Measurements from ENCODE around the gene KIF21A.

GRCh38 chr12:39459027-39459434 is 16.1 kb upstream of the KIF21A start:
- no peak for TF ChIP-seq CTCF (IDR thresholded peaks at IDR 0.05)
- no peak for TF ChIP-seq ZFX (IDR thresholded peaks at IDR 0.05; ENCODE audit: borderline replicate concordance)

Data from 22Rv1 (cell line).